Endothelial cell (in vitro differentiated cells): ENCODE measurements around the gene FFAR4. TPM values are rescaled to one million over a fixed set of nuclear protein-coding genes. Genes with fewer than 3 reads are reported as not detected.

ENCODE experiments used
- DNase-seq: peaks from one replicate; pipeline ENCODE4 v3.0.0; 2021; ENCODE audit warnings: low spot score
- H3K27ac Mint-ChIP-seq: one replicate; pipeline ENCODE4 v1.8.0; 2021; ENCODE audit warnings: mixed read lengths, inconsistent platforms; ENCODE audit not compliant: unreplicated experiment
- H3K27me3 Mint-ChIP-seq: one replicate; pipeline ENCODE4 v1.8.0; 2021; ENCODE audit warnings: mild to moderate bottlenecking, moderate library complexity, mixed read lengths, inconsistent platforms; ENCODE audit not compliant: unreplicated experiment
- H3K36me3 Mint-ChIP-seq: one replicate; pipeline ENCODE4 v1.8.0; 2021; ENCODE audit warnings: mild to moderate bottlenecking, low read depth, mixed read lengths, inconsistent platforms; ENCODE audit not compliant: unreplicated experiment
- H3K4me1 Mint-ChIP-seq: one replicate; pipeline ENCODE4 v1.8.0; 2021; ENCODE audit warnings: mild to moderate bottlenecking, mixed read lengths, inconsistent platforms; ENCODE audit not compliant: unreplicated experiment
- H3K4me3 Mint-ChIP-seq: one replicate; pipeline ENCODE4 v1.8.0; 2021; ENCODE audit warnings: mild to moderate bottlenecking, mixed read lengths, inconsistent platforms; ENCODE audit not compliant: unreplicated experiment
- H3K9me3 Mint-ChIP-seq: one replicate; pipeline ENCODE4 v1.8.0; 2021; ENCODE audit warnings: mixed read lengths, inconsistent platforms; ENCODE audit not compliant: unreplicated experiment
- CTCF ChIP-seq: fragments of 200-600 bp; sonication (generic); IDR thresholded peaks from one replicate; pipeline ENCODE4 v1.5.0; 2021; ENCODE audit warnings: antibody characterized with exemption; ENCODE audit not compliant: unreplicated experiment
- total RNA-seq: library from RNA; stranded (reverse); fragmentation: NEBNext Ultra II Directional; extraction: Animal tissue kit (Norgen Biotek cat#: 25700); gene quantifications from one replicate; pipeline ENCODE4 v1.2.1, GENCODE V29; 2021; ENCODE audit not compliant: unreplicated experiment

The FFAR4 gene
- total RNA-seq, 1 donor from 2014 or later, result not detected

DNA sequence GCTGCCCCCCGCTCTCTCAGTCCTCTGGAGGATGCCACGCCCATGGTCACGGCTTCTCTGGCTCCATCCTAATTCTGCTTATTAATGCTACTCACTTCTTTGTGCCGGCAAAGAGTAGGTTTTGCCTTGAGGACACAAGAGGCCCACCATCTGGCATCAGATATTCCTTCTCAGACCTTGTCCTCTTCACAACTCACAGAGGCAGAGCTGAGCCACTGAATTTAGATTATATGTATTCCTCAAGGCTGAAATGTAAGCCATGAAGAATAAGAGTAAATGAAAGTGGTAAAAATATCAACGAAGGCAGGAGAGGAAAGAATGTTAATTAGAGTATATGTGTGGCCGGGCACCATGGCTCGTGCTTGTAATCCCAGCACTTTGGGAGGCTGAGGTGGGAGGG, 28.1 kb downstream of the FFAR4 start:
- Mint-ChIP-seq H3K27ac (no peak overlapping the region), H3K27me3 (peaks cover 6% of the 10 kb centered on the region), H3K36me3 (no peaks in the 10 kb centered on the region), H3K4me3 (no peak overlapping the region), H3K9me3 (no peaks in the 10 kb centered on the region), H3K4me1 (no peaks in the 10 kb centered on the region)
- DNase-seq, result no peak
- TF ChIP-seq CTCF, result no peak

GRCh38 chr10:93595378-93596161, 29.1 kb downstream of the FFAR4 start:
- Mint-ChIP-seq H3K4me3 (no peak overlapping the region), H3K27me3 (peaks cover 8% of the 10 kb centered on the region), H3K27ac (no peak overlapping the region), H3K4me1 (no peaks in the 10 kb centered on the region), H3K36me3 (no peaks in the 10 kb centered on the region), H3K9me3 (no peaks in the 10 kb centered on the region)
- no peak for TF ChIP-seq CTCF
- DNase-seq, result no peak

- DNase-seq, result no peak
- peaks cover 6% of the 10 kb centered on the region for H3K27me3 Mint-ChIP-seq
- H3K36me3 Mint-ChIP-seq, result no peaks in the 10 kb centered on the region
- peak; percentile 20 for TF ChIP-seq CTCF
- H3K4me3 Mint-ChIP-seq, result no peak overlapping the region
- H3K27ac Mint-ChIP-seq, result no peak overlapping the region
- H3K9me3 Mint-ChIP-seq, result no peaks in the 10 kb centered on the region
- H3K4me1 Mint-ChIP-seq, result no peaks in the 10 kb centered on the region
Observed at GRCh38 chr10:93596539-93596938, 30.1 kb downstream of the FFAR4 start.

DNA sequence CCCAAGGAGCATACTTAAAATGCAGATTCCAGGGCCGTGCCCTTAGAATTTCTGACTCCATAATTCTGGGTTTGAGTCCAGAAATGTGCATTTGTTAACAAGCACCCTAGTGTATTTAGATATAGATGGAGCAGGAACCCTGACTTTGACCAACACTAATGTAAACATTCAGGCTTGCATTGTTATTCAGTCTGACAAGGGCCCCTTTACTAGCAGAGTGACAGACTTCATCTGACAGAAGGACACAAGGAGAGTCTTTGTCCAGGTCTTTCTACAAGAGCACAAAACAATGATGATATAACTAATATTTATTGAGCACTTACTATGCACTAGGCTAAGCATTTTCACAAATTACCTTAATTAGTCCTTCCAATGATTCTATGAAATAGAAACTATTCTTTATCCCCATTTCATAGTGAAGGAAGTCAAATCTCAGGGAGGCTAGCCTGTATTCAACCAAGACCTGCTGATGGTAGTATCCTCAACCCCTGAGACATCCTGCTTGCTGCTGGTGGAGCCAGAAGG, 30.7 kb downstream of the FFAR4 start:
- no peak for DNase-seq
- Mint-ChIP-seq H3K27me3 (peaks cover 8% of the 10 kb centered on the region), H3K27ac (no peak overlapping the region), H3K9me3 (no peaks in the 10 kb centered on the region), H3K4me3 (no peak overlapping the region), H3K36me3 (no peaks in the 10 kb centered on the region), H3K4me1 (no peaks in the 10 kb centered on the region)
- no peak for TF ChIP-seq CTCF

DNA sequence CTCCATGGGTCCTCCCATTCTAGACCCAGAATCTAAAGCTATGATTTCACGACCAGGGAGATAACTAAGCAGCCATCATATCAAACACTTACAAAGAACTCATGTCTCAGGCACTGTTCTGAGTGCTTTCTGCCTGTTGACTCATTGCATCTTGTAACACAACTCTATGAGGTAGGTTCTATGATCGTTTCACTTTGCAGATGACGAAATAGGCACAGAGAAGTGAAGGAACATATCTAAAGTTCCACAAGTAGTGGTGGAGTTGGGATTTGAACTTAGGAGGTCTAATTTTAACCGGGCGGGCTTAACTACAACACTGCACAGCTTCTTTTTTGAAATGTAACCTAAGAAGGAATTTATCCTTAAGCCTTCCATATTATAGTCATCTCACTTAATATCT, 31.7 kb downstream of the FFAR4 start:
- Mint-ChIP-seq H3K36me3 (no peaks in the 10 kb centered on the region), H3K27me3 (peaks cover 10% of the 10 kb centered on the region), H3K4me3 (no peak overlapping the region), H3K9me3 (no peaks in the 10 kb centered on the region), H3K27ac (no peak overlapping the region), H3K4me1 (no peaks in the 10 kb centered on the region)
- no peak for DNase-seq
- no peak for TF ChIP-seq CTCF
